SK-N-SH treated with all-trans-retinoic acid at 6 μM for 48 hours (cell line): ENCODE measurements around the gene USP40.

ENCODE experiments used
- ATAC-seq: fragments of 200-7000 bp; cut with Tn5 transposase; 3 replicates; pipeline ENCODE4 v1.9.1; 2020; ENCODE audit warnings: mild to moderate bottlenecking, moderate library complexity
- ARNTL ChIP-seq: fragments of 450-650 bp; formaldehyde crosslinking; IDR thresholded peaks from 2 replicates; pipeline ENCODE4 v1.5.0; 2020; ENCODE audit warnings: low read depth, mild to moderate bottlenecking, moderate library complexity, borderline replicate concordance
- BACH2 ChIP-seq: fragments of 250-450 bp; sonication (Bioruptor Pico); IDR thresholded peaks from 2 replicates; pipeline ENCODE4 v1.9.0; 2021; ENCODE audit warnings: mild to moderate bottlenecking, borderline replicate concordance
- CREB5 ChIP-seq: fragments of 250-450 bp; sonication (Bioruptor Pico); IDR thresholded peaks from 2 replicates; pipeline ENCODE4 v1.5.1; 2020; ENCODE audit warnings: low read depth, mild to moderate bottlenecking, moderate library complexity
- CSDC2 ChIP-seq: fragments of 250-450 bp; sonication (Bioruptor Pico); IDR thresholded peaks from 2 replicates; pipeline ENCODE4 v1.5.0; 2020; ENCODE audit warnings: mild to moderate bottlenecking, moderate library complexity
- CSRNP3 ChIP-seq: fragments of 250-450 bp; sonication (Bioruptor Pico); IDR thresholded peaks from 2 replicates; pipeline ENCODE4 v1.5.1; 2021; ENCODE audit warnings: mild to moderate bottlenecking, moderate library complexity
- ESRRG ChIP-seq: fragments of 250-450 bp; sonication (Bioruptor Pico); IDR thresholded peaks from 2 replicates; pipeline ENCODE4 v1.6.1; 2021; ENCODE audit warnings: mild to moderate bottlenecking
- ISL1 ChIP-seq: fragments of 250-450 bp; sonication (Bioruptor Pico); IDR thresholded peaks from 2 replicates; pipeline ENCODE4 v2.1.2; 2022; ENCODE audit warnings: mild to moderate bottlenecking, moderate library complexity
- OSR1 ChIP-seq: fragments of 250-450 bp; sonication (Bioruptor Pico); IDR thresholded peaks from 2 replicates; pipeline ENCODE4 v1.8.0; 2022; ENCODE audit warnings: moderate library complexity, mild to moderate bottlenecking, inconsistent platforms
- PATZ1 ChIP-seq: fragments of 250-450 bp; sonication (Bioruptor Pico); IDR thresholded peaks from 2 replicates; pipeline ENCODE4 v1.8.0; 2020; ENCODE audit warnings: mild to moderate bottlenecking, moderate library complexity, borderline replicate concordance
- POU6F1 ChIP-seq: fragments of 250-450 bp; sonication (Bioruptor Pico); IDR thresholded peaks from 2 replicates; pipeline ENCODE4 v1.8.0; 2021; ENCODE audit warnings: low read depth, mild to moderate bottlenecking, moderate library complexity, borderline replicate concordance
- PPARA ChIP-seq: fragments of 250-450 bp; sonication (Bioruptor Pico); IDR thresholded peaks from 2 replicates; pipeline ENCODE4 v1.5.0; 2020; ENCODE audit warnings: mild to moderate bottlenecking, borderline replicate concordance
- RARB ChIP-seq: fragments of 250-450 bp; sonication (Bioruptor Pico); IDR thresholded peaks from 2 replicates; pipeline ENCODE4 v1.8.0; 2021; ENCODE audit warnings: mild to moderate bottlenecking, moderate library complexity
- SNAI2 ChIP-seq: fragments of 250-450 bp; sonication (Bioruptor Pico); IDR thresholded peaks from 2 replicates; pipeline ENCODE4 v1.5.0; 2020; ENCODE audit warnings: mild to moderate bottlenecking, moderate library complexity
- TCF4 ChIP-seq: fragments of 250-450 bp; sonication (Bioruptor Pico); IDR thresholded peaks from 2 replicates; pipeline ENCODE4 v1.8.0; 2021; ENCODE audit warnings: mild to moderate bottlenecking, moderate library complexity, borderline replicate concordance
- TOX ChIP-seq: fragments of 250-450 bp; sonication (Bioruptor Pico); IDR thresholded peaks from 2 replicates; pipeline ENCODE4 v1.8.0; 2021; ENCODE audit warnings: mild to moderate bottlenecking, moderate library complexity, borderline replicate concordance
- TSHZ2 ChIP-seq: fragments of 250-450 bp; sonication (Bioruptor Pico); IDR thresholded peaks from 2 replicates; pipeline ENCODE4 v1.5.0; 2020; ENCODE audit warnings: mild to moderate bottlenecking, moderate library complexity
- ZC3H10 ChIP-seq: fragments of 250-450 bp; sonication (Bioruptor Pico); IDR thresholded peaks from 2 replicates; pipeline ENCODE4 v1.5.1; 2021; ENCODE audit warnings: mild to moderate bottlenecking, moderate library complexity
- ZFP3 ChIP-seq: fragments of 250-450 bp; sonication (Bioruptor Pico); IDR thresholded peaks from 2 replicates; pipeline ENCODE4 v1.5.0; 2020; ENCODE audit warnings: mild to moderate bottlenecking, moderate library complexity
- ZFP30 ChIP-seq: fragments of 450-650 bp; formaldehyde crosslinking; IDR thresholded peaks from 2 replicates; pipeline ENCODE4 v1.5.0; 2022; ENCODE audit warnings: mild to moderate bottlenecking, moderate library complexity
- ZNF70 ChIP-seq: fragments of 450-650 bp; formaldehyde crosslinking; IDR thresholded peaks from 2 replicates; pipeline ENCODE4 v1.5.0; 2020; ENCODE audit warnings: mild to moderate bottlenecking, moderate library complexity

USP40 gene

GRCh38 chr2:233473878-233474277 is 92.7 kb downstream of the USP40 start:
- ATAC-seq = no peak
- TF ChIP-seq ARNTL (CRISPR knock-in tag) = no peak
- TF ChIP-seq ZNF70 (CRISPR knock-in tag) = no peak
- no peak for TF ChIP-seq OSR1 (CRISPR knock-in tag)
- TF ChIP-seq TOX (CRISPR knock-in tag) = no peak
- no peak for TF ChIP-seq TCF4 (CRISPR knock-in tag)
- TF ChIP-seq TSHZ2 (CRISPR knock-in tag) = no peak
- TF ChIP-seq ZFP30 = no peak
- TF ChIP-seq BACH2 (CRISPR knock-in tag) = no peak
- no peak for TF ChIP-seq POU6F1 (CRISPR knock-in tag)
- TF ChIP-seq CSDC2 (CRISPR knock-in tag) = no peak
- TF ChIP-seq ISL1 = no peak
- no peak for TF ChIP-seq PATZ1 (CRISPR knock-in tag)

- ATAC-seq = no peak
- TF ChIP-seq PPARA (CRISPR knock-in tag) (no peak), CSDC2 (CRISPR knock-in tag) (no peak), CREB5 (CRISPR knock-in tag) (no peak), ESRRG (CRISPR knock-in tag) (no peak), ZFP30 (no peak), TOX (CRISPR knock-in tag) (no peak), RARB (CRISPR knock-in tag) (no peak), ZC3H10 (CRISPR knock-in tag) (no peak), CSRNP3 (CRISPR knock-in tag) (no peak), SNAI2 (CRISPR knock-in tag) (no peak), PATZ1 (CRISPR knock-in tag) (no peak), ZFP3 (no peak)
- TF ChIP-seq, all 23 proteins: peak for 0
Measured at GRCh38 chr2:233473386-233473791, 93.2 kb downstream of the USP40 start.
